ENCODE results near the gene TUBG2.

TUBG2 gene

DNA sequence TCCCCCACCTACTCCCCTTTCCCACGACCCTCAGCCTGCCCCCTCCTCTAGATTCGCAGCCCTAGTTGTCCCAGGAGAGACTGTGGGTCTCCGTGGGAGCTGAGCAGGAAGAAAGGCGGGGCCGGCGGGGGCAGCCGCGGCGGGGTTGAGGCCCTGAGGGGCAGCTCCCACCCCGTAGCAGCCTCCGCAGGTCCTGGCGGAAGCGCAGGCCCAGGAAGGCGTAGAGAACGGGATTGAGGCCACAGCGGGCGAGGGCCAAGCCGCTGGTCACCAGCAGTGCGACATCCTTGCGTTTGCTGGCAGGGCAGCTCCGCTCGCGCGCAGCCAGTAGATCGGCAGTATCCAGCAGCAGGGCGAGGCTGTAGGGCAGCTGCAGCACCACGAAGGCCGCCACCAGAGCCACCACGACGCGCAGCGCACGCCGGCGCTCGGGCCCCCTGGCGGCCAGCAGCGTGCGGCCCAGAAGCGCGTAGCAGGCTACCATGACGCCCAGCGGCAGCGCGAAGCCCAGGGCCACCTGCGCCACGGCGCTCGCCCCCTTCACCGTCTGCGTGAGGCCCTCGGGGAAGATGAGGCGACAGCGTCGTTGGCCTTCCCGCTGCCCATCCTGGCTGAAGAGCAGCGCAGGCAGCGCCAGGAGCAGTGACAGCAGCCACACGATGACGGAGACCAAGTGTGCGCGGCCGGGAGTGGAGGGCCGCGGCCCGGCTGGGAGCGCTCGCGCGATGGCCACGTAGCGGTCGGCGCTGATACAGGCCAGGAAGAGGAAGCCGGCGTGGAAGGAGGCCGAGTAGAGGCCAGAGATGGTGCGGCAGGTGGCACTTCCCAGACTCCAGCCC is 20.6 kb downstream of the TUBG2 start:
- peaks cover 33% of the 10 kb centered on the region for H3K79me2 ChIP-seq (ENCODE audit: insufficient read depth, low read depth)
- H2AFZ ChIP-seq (ENCODE audit: low read depth) = peak overlapping the region; percentile 62
- H3K27ac ChIP-seq = peak overlapping the region; percentile 98
- peaks cover 41% of the 10 kb centered on the region for H3K4me1 ChIP-seq (ENCODE audit: low read depth, poor library complexity, severe bottlenecking)
- no peak overlapping the region for H3K4me3 ChIP-seq (IDR thresholded peaks at IDR 0.05; ENCODE audit: insufficient read depth, low read depth, low read length)
- no peaks in the 10 kb centered on the region for H4K20me1 ChIP-seq (ENCODE audit: insufficient read depth)
- peak overlapping the region; percentile 97 for H3K4me2 ChIP-seq
- peak overlapping the region; percentile 83 for H3K9ac ChIP-seq
- H3K36me3 ChIP-seq (ENCODE audit: insufficient read depth) = no peaks in the 10 kb centered on the region
- peak; percentile 85 for TF ChIP-seq CTCF (conservative IDR thresholded peaks at IDR 0.05; ENCODE audit: low read depth, low read length)
- H3K27me3 ChIP-seq (ENCODE audit: insufficient read depth, low read depth) = no peaks in the 10 kb centered on the region

- no peak for TF ChIP-seq CTCF (conservative IDR thresholded peaks at IDR 0.05; ENCODE audit: low read depth, low read length)
- Histone ChIP-seq H2AFZ (ENCODE audit: low read depth) (0 out of 2 replicates have a peak overlapping the region, but pooled peaks have one; percentile 62), H3K4me1 (ENCODE audit: low read depth, poor library complexity, severe bottlenecking) (peaks cover 40% of the 10 kb centered on the region), H3K79me2 (ENCODE audit: insufficient read depth, low read depth) (peaks cover 26% of the 10 kb centered on the region), H3K9ac (no peak overlapping the region), H4K20me1 (ENCODE audit: insufficient read depth) (no peaks in the 10 kb centered on the region), H3K36me3 (ENCODE audit: insufficient read depth) (no peaks in the 10 kb centered on the region), H3K27me3 (ENCODE audit: insufficient read depth, low read depth) (no peaks in the 10 kb centered on the region), H3K4me2 (peak overlapping the region; percentile 97), H3K27ac (peak overlapping the region; percentile 98), H3K4me3 (IDR thresholded peaks at IDR 0.05; ENCODE audit: insufficient read depth, low read depth, low read length) (no peak overlapping the region)
Observed at GRCh38 chr17:42680331-42680808, 21.3 kb downstream of the TUBG2 start.

- Histone ChIP-seq H3K36me3 (ENCODE audit: insufficient read depth) (no peaks in the 10 kb centered on the region), H4K20me1 (ENCODE audit: insufficient read depth) (no peaks in the 10 kb centered on the region), H3K4me3 (IDR thresholded peaks at IDR 0.05; ENCODE audit: insufficient read depth, low read depth, low read length) (no peak within 1 kb of the TSS), H3K4me1 (ENCODE audit: low read depth, poor library complexity, severe bottlenecking) (peaks cover 40% of the 10 kb centered on the region), H3K27me3 (ENCODE audit: insufficient read depth, low read depth) (no peaks in the 10 kb centered on the region), H3K27ac (peak within 1 kb of the TSS; percentile 3; the same call in 1 of the 2 replicates), H3K4me2 (peak within 1 kb of the TSS; percentile 97), H3K9ac (peak within 1 kb of the TSS; percentile 8; the same call in 1 of the 2 replicates), H3K79me2 (ENCODE audit: insufficient read depth, low read depth) (peaks cover 12% of the 10 kb centered on the region), H2AFZ (ENCODE audit: low read depth) (no peak within 1 kb of the TSS)
- no peak for TF ChIP-seq CTCF (conservative IDR thresholded peaks at IDR 0.05; ENCODE audit: low read depth, low read length)
Observed at GRCh38 chr17:42681976-42682721, 23.1 kb downstream of the TUBG2 start, which contains the start of gene CNTNAP1. TSS of gene CNTNAP1 (plus strand) at chr17:42682531. CDS start at chr17:42682830, 299 bp downstream.

- no peaks in the 10 kb centered on the region for H4K20me1 ChIP-seq (ENCODE audit: insufficient read depth)
- no peak overlapping the region for H2AFZ ChIP-seq (ENCODE audit: low read depth)
- TF ChIP-seq CTCF (conservative IDR thresholded peaks at IDR 0.05; ENCODE audit: low read depth, low read length) = no peak
- H3K9ac ChIP-seq = no peak overlapping the region
- no peaks in the 10 kb centered on the region for H3K36me3 ChIP-seq (ENCODE audit: insufficient read depth)
- peaks cover 8% of the 10 kb centered on the region; the same call in 1 of the 2 replicates for H3K79me2 ChIP-seq (ENCODE audit: insufficient read depth, low read depth)
- peak overlapping the region; percentile 43 for H3K4me2 ChIP-seq
- H3K4me3 ChIP-seq (IDR thresholded peaks at IDR 0.05; ENCODE audit: insufficient read depth, low read depth, low read length) = no peak overlapping the region
- no peaks in the 10 kb centered on the region for H3K27me3 ChIP-seq (ENCODE audit: insufficient read depth, low read depth)
- H3K27ac ChIP-seq = peak overlapping the region; percentile 3; the same call in 1 of the 2 replicates
- H3K4me1 ChIP-seq (ENCODE audit: low read depth, poor library complexity, severe bottlenecking) = peaks cover 40% of the 10 kb centered on the region
Observed at GRCh38 chr17:42682722-42683403, 23.8 kb downstream of the TUBG2 start.

All from KMS-11 (cell line).